Effector memory CD4-positive, alpha-beta T cell (primary cell): ENCODE measurements around the gene GRIN3B.
A peak's percentile ranks its signal among the peaks of the same experiment; 100 is the strongest.

Experiments used
- DNase-seq, 3 donors: peaks; one replicate each; pipeline ENCODE4 v3.0.0-alpha.2; 2020
- H3K27ac ChIP-seq: 2 replicates; pipeline ENCODE4 v1.7.0; 2013; ENCODE audit warnings: mild to moderate bottlenecking, low read length, moderate library complexity; ENCODE audit not compliant: insufficient read depth, poor library complexity, severe bottlenecking
- H3K27me3 ChIP-seq: replicated peaks from 2 replicates; pipeline ENCODE4 v1.7.0; 2013; ENCODE audit warnings: mild to moderate bottlenecking, low read length; ENCODE audit not compliant: insufficient read depth, control insufficient read depth, poor library complexity, severe bottlenecking
- H3K36me3 ChIP-seq: 2 replicates; pipeline ENCODE4 v1.7.0; 2013; ENCODE audit warnings: mild to moderate bottlenecking, low read length, moderate library complexity; ENCODE audit not compliant: control insufficient read depth, insufficient read depth
- H3K4me1 ChIP-seq: 2 replicates; pipeline ENCODE4 v1.7.0; 2013; ENCODE audit warnings: low read length, mild to moderate bottlenecking; ENCODE audit not compliant: control insufficient read depth, insufficient read depth, poor library complexity, severe bottlenecking
- H3K4me3 ChIP-seq: 2 replicates; pipeline ENCODE4 v1.7.0; 2013; ENCODE audit warnings: low read length, low read depth, mild to moderate bottlenecking; ENCODE audit not compliant: insufficient read depth, poor library complexity, severe bottlenecking
- H3K9me3 ChIP-seq: 2 replicates; pipeline ENCODE4 v1.7.0; 2013; ENCODE audit warnings: mild to moderate bottlenecking, low read length, moderate library complexity; ENCODE audit not compliant: control insufficient read depth

Gene GRIN3B

DNA sequence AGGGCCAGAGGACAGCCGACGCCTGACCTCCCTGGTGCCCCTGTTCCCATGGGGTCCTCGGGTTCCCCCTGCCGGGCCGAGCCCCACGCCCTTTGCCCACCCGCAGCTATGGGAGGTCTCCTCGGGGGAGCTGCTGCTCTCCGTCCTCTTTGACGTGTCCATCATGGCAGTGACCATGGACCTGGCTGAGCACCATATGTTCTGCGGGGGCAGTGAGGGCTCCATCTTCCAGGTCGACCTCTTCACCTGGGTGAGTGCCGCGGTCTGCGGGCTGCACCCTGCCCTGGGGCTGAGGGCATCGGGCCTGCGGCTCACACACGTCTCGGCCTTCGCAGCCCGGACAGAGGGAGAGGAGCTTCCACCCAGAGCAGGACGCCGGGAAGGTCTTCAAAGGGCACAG lies 9.5 kb upstream of the GRIN3B start:
- H3K36me3 ChIP-seq = peaks cover 30% of the 10 kb centered on the region
- no peak overlapping the region for H3K4me3 ChIP-seq
- peaks cover 2% of the 10 kb centered on the region for H3K4me1 ChIP-seq
- no peak overlapping the region for H3K27ac ChIP-seq
- H3K9me3 ChIP-seq = no peaks in the 10 kb centered on the region
- DNase-seq = no peak
- no peaks in the 10 kb centered on the region for H3K27me3 ChIP-seq

DNA sequence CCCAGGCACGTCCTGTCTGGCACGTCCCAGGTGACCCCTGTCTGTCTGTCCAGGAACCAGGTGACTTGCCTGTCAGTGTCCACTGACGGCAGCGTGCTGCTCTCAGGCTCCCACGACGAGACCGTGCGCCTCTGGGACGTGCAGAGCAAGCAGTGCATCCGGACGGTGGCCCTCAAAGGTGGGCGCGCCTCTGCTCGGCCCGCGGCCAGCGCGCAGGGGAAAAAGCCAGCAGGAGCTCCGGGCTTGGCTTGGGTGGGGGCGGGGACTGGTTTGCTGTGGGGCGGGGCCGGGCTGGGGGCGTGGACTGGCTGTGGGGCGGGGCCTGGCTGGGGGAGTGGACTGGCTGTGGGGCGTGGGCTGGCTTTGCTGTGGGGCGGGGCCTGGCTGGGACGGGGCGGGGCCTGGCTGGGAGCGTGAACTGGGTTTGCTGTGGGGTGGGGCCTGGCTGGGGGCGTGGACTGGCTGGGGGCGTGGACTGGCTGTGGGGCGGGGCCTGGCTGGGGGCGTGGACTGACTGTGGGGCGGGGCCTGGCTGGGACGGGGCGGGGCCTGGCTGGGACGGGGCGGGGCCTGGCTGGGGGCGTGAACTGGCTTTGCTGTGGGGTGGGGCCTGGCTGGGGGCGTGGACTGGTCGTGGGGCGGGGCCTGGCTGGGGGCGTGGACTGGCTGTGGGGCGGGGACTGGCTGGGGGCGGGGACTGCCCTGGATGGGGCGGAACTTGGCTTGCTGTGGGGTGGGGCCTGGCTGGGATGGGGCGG lies 8.9 kb upstream of the GRIN3B start:
- Histone ChIP-seq H3K9me3 (no peaks in the 10 kb centered on the region), H3K27me3 (no peaks in the 10 kb centered on the region), H3K4me1 (peaks cover 8% of the 10 kb centered on the region), H3K27ac (no peak overlapping the region), H3K4me3 (no peak overlapping the region), H3K36me3 (peaks cover 27% of the 10 kb centered on the region)
- peak; percentile 49 to 80 (median 62) for DNase-seq

DNA sequence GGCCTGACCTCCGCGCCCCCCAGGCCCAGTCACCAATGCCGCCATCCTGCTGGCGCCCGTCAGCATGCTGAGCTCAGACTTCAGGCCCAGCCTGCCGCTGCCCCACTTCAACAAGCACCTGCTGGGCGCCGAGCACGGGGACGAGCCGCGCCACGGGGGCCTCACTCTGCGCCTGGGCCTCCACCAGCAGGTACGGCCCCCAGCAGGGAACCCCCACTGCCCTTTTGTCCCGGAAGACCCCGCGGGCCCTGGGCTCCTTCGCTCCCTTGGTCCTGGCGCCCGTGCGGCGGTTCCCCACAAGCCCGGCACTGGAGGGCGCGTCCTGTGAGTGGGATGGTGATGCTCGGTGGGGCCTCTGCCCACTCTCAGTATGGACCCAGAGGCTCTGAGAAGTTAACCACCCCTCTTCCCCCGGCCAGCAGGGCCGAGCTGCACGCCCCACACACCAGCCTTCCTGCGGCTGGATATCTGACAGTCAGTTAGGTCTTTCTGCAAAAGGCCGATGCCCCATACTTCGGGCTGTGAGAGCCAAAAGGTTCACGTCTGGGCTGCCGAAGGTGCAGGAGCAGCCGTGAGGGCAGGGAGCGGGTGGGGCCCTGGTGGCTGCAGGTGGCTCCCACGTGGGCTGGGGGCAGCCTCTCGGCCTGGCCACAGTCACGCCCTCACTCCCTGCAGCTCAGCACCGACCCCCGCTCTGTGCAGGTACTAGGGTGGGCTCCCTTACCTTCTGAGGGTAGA lies 8.1 kb upstream of the GRIN3B start:
- Histone ChIP-seq H3K27me3 (no peaks in the 10 kb centered on the region), H3K27ac (no peak overlapping the region), H3K36me3 (peaks cover 20% of the 10 kb centered on the region), H3K4me3 (no peak overlapping the region), H3K9me3 (no peaks in the 10 kb centered on the region), H3K4me1 (peaks cover 11% of the 10 kb centered on the region)
- DNase-seq = no peak

DNA sequence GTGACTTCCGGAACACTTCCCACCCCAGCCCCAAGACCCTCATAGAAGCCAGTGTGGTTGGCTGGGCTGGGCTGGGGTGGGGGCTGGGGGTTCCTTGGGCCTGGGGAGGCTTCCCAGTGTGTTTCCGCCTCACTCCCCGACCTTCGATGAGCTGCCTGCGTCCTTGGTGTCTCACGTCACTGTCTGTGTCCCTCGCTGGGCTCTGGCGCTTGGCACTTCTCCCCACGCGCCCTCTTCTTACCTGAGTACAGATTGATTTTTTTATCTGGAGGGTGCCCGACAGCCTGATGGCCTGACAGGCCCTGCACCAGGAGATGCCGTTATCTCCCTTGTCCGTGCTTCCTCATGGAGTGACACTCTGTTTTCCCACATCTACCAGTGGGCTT lies 7.6 kb upstream of the GRIN3B start:
- Histone ChIP-seq H3K4me3 (no peak overlapping the region), H3K9me3 (no peaks in the 10 kb centered on the region), H3K27ac (no peak overlapping the region), H3K4me1 (peaks cover 11% of the 10 kb centered on the region), H3K36me3 (peaks cover 20% of the 10 kb centered on the region), H3K27me3 (no peaks in the 10 kb centered on the region)
- no peak for DNase-seq

DNA sequence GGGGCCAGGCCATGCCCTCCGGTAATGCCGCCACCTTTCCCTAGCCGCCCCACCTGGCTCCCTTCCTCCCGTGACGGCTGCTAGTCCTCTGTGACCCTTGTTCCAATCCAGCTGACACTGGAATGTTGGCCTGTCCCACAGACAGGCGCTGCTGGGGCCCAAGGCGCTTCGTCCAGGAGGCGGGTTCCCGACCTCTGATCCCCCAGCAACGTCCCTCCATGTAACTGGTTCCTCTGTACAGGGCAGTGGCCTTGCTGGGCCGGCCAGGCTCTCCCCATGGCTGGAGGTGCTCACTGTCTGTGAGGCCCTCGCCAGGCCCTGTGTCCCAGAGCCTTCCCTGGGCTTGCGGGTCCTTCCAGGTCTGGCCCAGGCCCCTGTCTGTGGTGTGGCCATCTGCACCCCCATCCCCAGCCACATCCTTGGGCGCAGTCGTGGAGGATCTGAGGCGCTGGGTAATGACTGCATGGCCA lies 6.8 kb upstream of the GRIN3B start:
- H3K9me3 ChIP-seq = no peaks in the 10 kb centered on the region
- H3K4me3 ChIP-seq = no peak overlapping the region
- H3K4me1 ChIP-seq = peaks cover 11% of the 10 kb centered on the region
- DNase-seq = no peak
- H3K36me3 ChIP-seq = peaks cover 20% of the 10 kb centered on the region
- no peaks in the 10 kb centered on the region for H3K27me3 ChIP-seq
- H3K27ac ChIP-seq = no peak overlapping the region

DNA sequence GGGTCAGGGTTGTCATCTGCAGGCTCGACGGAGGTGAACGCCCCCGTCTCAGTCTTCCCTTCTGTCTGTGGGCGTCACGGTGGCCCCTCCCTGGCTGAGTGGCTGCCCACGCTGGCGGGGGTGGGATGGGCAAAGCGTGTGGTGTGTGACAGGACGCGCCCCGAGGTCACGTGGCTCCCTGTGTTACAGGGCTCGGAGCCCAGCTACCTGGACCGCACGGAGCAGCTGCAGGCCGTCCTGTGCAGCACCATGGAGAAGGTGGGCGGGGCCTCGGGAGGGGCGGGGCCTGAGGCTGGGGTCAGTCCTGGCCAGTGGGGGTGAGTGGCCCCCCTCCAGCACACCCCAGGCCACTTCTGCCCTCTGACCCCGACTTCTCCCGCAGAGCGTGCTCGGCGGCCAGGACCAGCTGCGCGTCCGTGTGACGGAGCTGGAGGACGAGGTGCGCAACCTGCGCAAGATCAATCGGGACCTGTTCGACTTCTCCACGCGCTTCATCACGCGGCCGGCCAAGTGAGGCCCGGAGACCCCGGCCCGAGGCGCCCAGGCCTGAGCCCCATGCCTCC lies 6.3 kb upstream of the GRIN3B start:
- no peaks in the 10 kb centered on the region for H3K9me3 ChIP-seq
- peaks cover 11% of the 10 kb centered on the region for H3K4me1 ChIP-seq
- peaks cover 16% of the 10 kb centered on the region for H3K36me3 ChIP-seq
- no peak overlapping the region for H3K4me3 ChIP-seq
- H3K27me3 ChIP-seq = peaks cover under 1% of the 10 kb centered on the region
- DNase-seq = no peak
- H3K27ac ChIP-seq = no peak overlapping the region

DNA sequence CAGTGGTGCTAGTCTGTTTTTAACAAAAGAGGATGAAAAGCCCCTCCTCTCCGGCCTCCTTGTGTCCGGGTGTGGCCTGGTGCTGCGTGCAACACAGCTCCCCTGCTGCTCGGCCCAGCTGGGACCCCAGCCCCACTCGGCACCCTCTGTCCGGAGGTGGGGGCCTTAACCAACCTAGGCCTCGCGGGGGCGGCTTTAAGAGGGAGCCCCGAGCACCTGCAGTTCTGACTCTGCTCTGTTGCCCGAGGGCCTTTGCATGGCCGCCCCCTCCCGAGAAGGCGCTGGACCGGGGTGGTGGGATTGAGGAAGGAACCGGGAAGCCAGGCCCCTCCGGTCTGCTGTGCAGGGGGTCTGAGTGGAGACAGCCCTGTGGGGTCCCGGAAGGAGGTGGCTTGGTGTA lies 5.7 kb upstream of the GRIN3B start:
- peaks cover 11% of the 10 kb centered on the region for H3K4me1 ChIP-seq
- H3K4me3 ChIP-seq = no peak overlapping the region
- DNase-seq = no peak
- no peak overlapping the region for H3K27ac ChIP-seq
- H3K36me3 ChIP-seq = peaks cover 16% of the 10 kb centered on the region
- no peaks in the 10 kb centered on the region for H3K9me3 ChIP-seq
- H3K27me3 ChIP-seq = peaks cover 6% of the 10 kb centered on the region

DNA sequence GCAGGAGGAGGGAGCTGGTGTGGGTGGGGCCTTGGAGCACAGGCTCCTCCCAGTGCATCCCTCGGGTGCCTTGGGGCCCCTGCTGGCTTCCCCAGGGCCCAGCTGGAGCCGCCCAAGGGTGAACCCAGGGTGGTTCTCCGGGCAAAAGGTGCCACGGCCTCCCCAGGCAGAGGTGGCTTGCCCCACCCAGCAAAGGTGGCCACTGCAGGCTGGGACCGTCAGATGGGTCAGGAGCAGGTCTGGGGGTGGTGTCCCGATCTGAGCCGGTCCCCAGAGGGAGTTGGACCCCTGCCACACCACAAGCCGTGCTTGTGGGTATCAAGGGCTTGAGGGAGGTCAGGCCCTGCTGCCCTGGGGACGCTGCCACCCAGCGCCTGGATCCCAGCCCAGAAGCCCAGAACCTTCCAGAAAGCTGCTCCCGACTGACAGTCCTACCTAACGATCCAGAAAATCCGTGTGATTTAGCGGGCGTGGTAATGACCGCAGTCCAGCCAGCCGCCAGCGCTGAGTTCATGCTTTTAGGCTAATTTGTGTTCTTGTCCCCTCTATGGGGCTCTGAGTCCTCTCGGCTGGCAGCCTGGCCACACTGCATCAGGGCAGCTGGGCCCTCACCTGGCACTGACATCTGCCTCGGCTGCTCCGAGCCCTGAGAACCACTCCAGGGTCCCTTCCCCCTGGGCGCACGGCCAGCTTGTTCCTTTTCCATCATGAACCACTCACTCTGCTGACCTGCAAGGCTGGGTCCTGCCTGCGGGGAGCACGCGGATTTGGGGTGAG lies 5.0 kb upstream of the GRIN3B start:
- Histone ChIP-seq H3K9me3 (no peaks in the 10 kb centered on the region), H3K4me1 (peaks cover 11% of the 10 kb centered on the region), H3K27me3 (peaks cover 7% of the 10 kb centered on the region), H3K27ac (no peak overlapping the region), H3K36me3 (peaks cover 9% of the 10 kb centered on the region), H3K4me3 (no peak overlapping the region)
- DNase-seq = no peak

DNA sequence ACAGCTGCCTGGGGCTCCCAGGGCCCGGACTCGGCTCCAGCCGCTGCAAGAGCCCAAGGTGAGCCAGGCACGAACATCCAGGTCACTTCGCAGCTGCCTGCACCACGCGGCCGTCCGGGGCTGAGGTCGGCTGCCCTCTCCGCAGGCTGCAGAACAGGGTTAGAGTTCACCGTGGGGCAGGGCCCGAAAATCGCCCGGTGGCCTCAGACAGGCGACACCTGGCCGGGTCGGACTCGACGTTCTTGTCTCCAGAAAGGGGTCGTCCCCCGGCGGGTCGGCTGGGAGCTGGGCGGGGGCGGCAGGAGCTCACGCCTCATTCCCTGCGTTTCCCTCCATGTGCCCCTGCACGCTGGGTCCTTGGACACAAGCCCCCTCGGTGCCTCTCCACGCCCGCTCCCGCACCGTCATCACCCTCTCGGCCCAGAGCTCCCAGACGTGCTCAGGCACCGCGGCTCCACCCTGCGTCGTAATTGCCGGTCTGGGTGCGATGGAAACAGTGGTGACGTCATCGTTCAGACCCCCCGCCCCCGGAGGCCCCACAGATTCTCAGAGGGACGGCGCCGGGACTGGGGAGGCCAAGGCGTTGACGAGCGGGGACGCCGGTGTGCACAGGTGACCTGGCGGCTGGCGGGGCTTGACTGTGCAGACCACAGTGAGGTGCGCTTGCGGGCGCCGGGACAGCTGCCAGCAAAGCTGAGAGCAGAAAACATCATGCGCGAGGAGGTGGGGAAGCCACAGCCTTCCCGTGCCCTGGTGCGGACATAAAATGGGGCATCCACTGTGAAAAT lies 4.0 kb upstream of the GRIN3B start:
- Histone ChIP-seq H3K36me3 (peaks cover 9% of the 10 kb centered on the region), H3K27ac (no peak overlapping the region), H3K27me3 (peaks cover 14% of the 10 kb centered on the region), H3K4me1 (peaks cover 18% of the 10 kb centered on the region), H3K4me3 (peak overlapping the region; percentile 21), H3K9me3 (no peaks in the 10 kb centered on the region)
- DNase-seq = peak; percentile 74 to 93 (median 92)
